IMR-90 (cell line): ENCODE results near the gene FGF9. TPM values are rescaled to one million over a fixed set of nuclear protein-coding genes. Genes with fewer than 3 reads are reported as not detected.

Source experiments
- ATAC-seq: fragments of 200-7000 bp; cut with Tn5 transposase; 2 replicates; pipeline ENCODE4 v1.9.1; 2020; ENCODE audit warnings: low read depth, mild to moderate bottlenecking, moderate library complexity
- BruUV-seq: library from RNA; stranded (reverse); fragments of 400-500 nt; replicated peaks from 2 replicates; lab custom pipeline; 2021; lab: Mats Ljungman, UMichigan
- CTCF ChIA-PET: fragments of 300-600 bp; formaldehyde crosslinking; extraction: SDS; loops from one replicate; lab custom pipeline; 2021; ENCODE audit warnings: antibody characterized with exemption; lab: Yijun Ruan, JAX
- POLR2A ChIA-PET: fragments of 300-600 bp; sonication (Branson Sonifier 250); formaldehyde crosslinking; loops from one replicate; lab custom pipeline; 2022; ENCODE audit warnings: antibody characterized with exemption; ENCODE audit not compliant: unreplicated experiment; lab: Charles Lee
- DNase-seq: peaks from one replicate; pipeline ENCODE4 v3.0.0; 2013
- H2AFZ ChIP-seq: replicated peaks from 2 replicates; pipeline ENCODE3; 2013; ENCODE audit warnings: low read length, mild to moderate bottlenecking; ENCODE audit not compliant: poor library complexity
- H2AK5ac ChIP-seq: 2 replicates; pipeline ENCODE4 v1.6.1; 2013; ENCODE audit warnings: low read depth, low read length, inconsistent platforms
- H2AK9ac ChIP-seq: replicated peaks from 2 replicates; pipeline ENCODE3; 2013; ENCODE audit warnings: mild to moderate bottlenecking, low read depth, low read length, moderate library complexity; ENCODE audit not compliant: poor library complexity
- H2BK120ac ChIP-seq: 2 replicates; pipeline ENCODE4 v1.6.1; 2013; ENCODE audit warnings: low read depth, low read length, inconsistent platforms
- H2BK15ac ChIP-seq: 3 replicates; pipeline ENCODE4 v1.6.1; 2013; ENCODE audit warnings: low read depth, low read length, inconsistent platforms
- H2BK20ac ChIP-seq: 2 replicates; pipeline ENCODE4 v1.6.1; 2013; ENCODE audit warnings: low read depth, mild to moderate bottlenecking, inconsistent platforms, low read length, moderate library complexity
- H2BK5ac ChIP-seq: 2 replicates; pipeline ENCODE4 v1.6.1; 2013; ENCODE audit warnings: mild to moderate bottlenecking, low read depth, low read length, inconsistent platforms; ENCODE audit not compliant: poor library complexity, severe bottlenecking
- H3K14ac ChIP-seq: replicated peaks from 2 replicates; pipeline ENCODE4 v1.6.1; 2013; ENCODE audit warnings: low read depth, low read length, inconsistent platforms
- H3K18ac ChIP-seq: 2 replicates; pipeline ENCODE4 v1.6.1; 2013; ENCODE audit warnings: low read depth, low read length, control low read depth
- H3K23ac ChIP-seq: 2 replicates; pipeline ENCODE4 v1.6.1; 2013; ENCODE audit warnings: low read depth, low read length, inconsistent platforms
- H3K27ac ChIP-seq: 2 replicates; pipeline ENCODE4 v1.5.1; 2013; ENCODE audit warnings: mild to moderate bottlenecking, control low read depth, low read length; ENCODE audit not compliant: insufficient read depth
- H3K27me3 ChIP-seq: 2 replicates; pipeline ENCODE4 v1.6.1; 2013; ENCODE audit warnings: low read length; ENCODE audit not compliant: control insufficient read depth, insufficient read depth
- H3K36me3 ChIP-seq: 2 replicates; pipeline ENCODE4 v1.6.1; 2013; ENCODE audit warnings: low read length, mixed read lengths; ENCODE audit not compliant: control insufficient read depth, insufficient read depth
- H3K4ac ChIP-seq: 2 replicates; pipeline ENCODE4 v1.6.1; 2013; ENCODE audit warnings: low read depth, low read length, inconsistent platforms
- H3K4me1 ChIP-seq: 2 replicates; pipeline ENCODE4 v1.6.1; 2013; ENCODE audit warnings: low read length, mixed read lengths; ENCODE audit not compliant: control insufficient read depth, insufficient read depth
- H3K4me2 ChIP-seq: 2 replicates; pipeline ENCODE4 v1.6.1; 2013; ENCODE audit warnings: low read depth, mild to moderate bottlenecking, control low read depth, low read length, moderate library complexity
- H3K4me3 ChIP-seq: 2 replicates; pipeline ENCODE4 v1.5.1; 2013; ENCODE audit warnings: low read depth, mild to moderate bottlenecking, control low read depth, low read length, moderate library complexity; ENCODE audit not compliant: insufficient read depth
- H3K56ac ChIP-seq: 2 replicates; pipeline ENCODE4 v1.6.1; 2013; ENCODE audit warnings: low read length, inconsistent platforms; ENCODE audit not compliant: insufficient read depth; ENCODE audit errors: extremely low read depth
- H3K79me1 ChIP-seq, 2 experiments: 2 replicates each; pipeline ENCODE4 v1.6.1; 2013; ENCODE audit warnings: low read length in 2 of 2, inconsistent platforms in 1 of 2, low read depth in 1 of 2
- H3K9ac ChIP-seq: 2 replicates; pipeline ENCODE4 v1.6.1; 2013; ENCODE audit warnings: low read depth, low read length, control low read depth
- H3K9me1 ChIP-seq: 2 replicates; pipeline ENCODE4 v1.6.1; 2013; ENCODE audit warnings: low read length, inconsistent platforms; ENCODE audit not compliant: insufficient read depth
- H3K9me3 ChIP-seq: 2 replicates; pipeline ENCODE4 v1.6.1; 2013; ENCODE audit warnings: low read length; ENCODE audit not compliant: control insufficient read depth, insufficient read depth
- H4K20me1 ChIP-seq: 2 replicates; pipeline ENCODE4 v1.6.1; 2013; ENCODE audit warnings: low read length, inconsistent platforms; ENCODE audit not compliant: insufficient read depth
- H4K5ac ChIP-seq: 2 replicates; pipeline ENCODE4 v1.6.1; 2013; ENCODE audit warnings: mild to moderate bottlenecking, low read depth, low read length, control low read depth
- H4K8ac ChIP-seq, 2 experiments: 2 replicates each; pipeline ENCODE4 v1.6.1; 2013; ENCODE audit warnings: low read depth in 2 of 2, low read length in 2 of 2, control low read depth in 1 of 2, inconsistent platforms in 1 of 2
- H4K91ac ChIP-seq: 2 replicates; pipeline ENCODE4 v1.6.1; 2013; ENCODE audit warnings: low read depth, low read length, inconsistent platforms; ENCODE audit not compliant: insufficient read depth
- BHLHE40 ChIP-seq: fragments of 150-350 bp; IDR thresholded peaks from 2 replicates; pipeline ENCODE4 v1.6.1; 2016; ENCODE audit warnings: mild to moderate bottlenecking, low read depth, low read length
- CEBPB ChIP-seq: IDR thresholded peaks from 2 replicates; pipeline ENCODE4 v1.6.1; 2012; ENCODE audit warnings: low read depth, low read length, improper control_type of control experiment
- CHD1 ChIP-seq: IDR thresholded peaks from 2 replicates; pipeline ENCODE4 v1.6.1; 2012; ENCODE audit warnings: low read depth, low read length, improper control_type of control experiment
- FOS ChIP-seq: fragments of 150-350 bp; IDR thresholded peaks from 2 replicates; pipeline ENCODE4 v1.6.1; 2016; ENCODE audit warnings: low read depth, low read length
- MAFK ChIP-seq: IDR thresholded peaks from 2 replicates; pipeline ENCODE4 v1.6.1; 2012; ENCODE audit warnings: low read depth, low read length, improper control_type of control experiment
- MAZ ChIP-seq: IDR thresholded peaks from 2 replicates; pipeline ENCODE4 v1.6.1; 2012; ENCODE audit warnings: low read depth, mild to moderate bottlenecking, low read length, improper control_type of control experiment, moderate library complexity, borderline replicate concordance
- MXI1 ChIP-seq: IDR thresholded peaks from 2 replicates; pipeline ENCODE4 v1.6.1; 2012; ENCODE audit warnings: low read depth, mild to moderate bottlenecking, low read length, moderate library complexity, borderline replicate concordance
- NFE2L2 ChIP-seq: fragments of 150-350 bp; IDR thresholded peaks from 2 replicates; pipeline ENCODE4 v1.6.1; 2016; ENCODE audit warnings: low read depth, mild to moderate bottlenecking, low read length
- POLR2A ChIP-seq: IDR thresholded peaks from 2 replicates; pipeline ENCODE4 v1.6.1; 2012; ENCODE audit warnings: mild to moderate bottlenecking, low read depth, low read length
- RAD21 ChIP-seq: IDR thresholded peaks from 2 replicates; pipeline ENCODE4 v1.6.1; 2012; ENCODE audit warnings: low read length, improper control_type of control experiment
- RCOR1 ChIP-seq: IDR thresholded peaks from 2 replicates; pipeline ENCODE4 v1.6.1; 2012; ENCODE audit warnings: mild to moderate bottlenecking, low read length, improper control_type of control experiment; ENCODE audit not compliant: insufficient replicate concordance
- RFX5 ChIP-seq: IDR thresholded peaks from 2 replicates; pipeline ENCODE4 v1.8.0; 2012; ENCODE audit warnings: low read depth, mild to moderate bottlenecking, low read length, moderate library complexity
- SMC3 ChIP-seq: fragments of 150-350 bp; IDR thresholded peaks from 2 replicates; pipeline ENCODE4 v1.6.1; 2016; ENCODE audit warnings: low read depth, mild to moderate bottlenecking, antibody characterized with exemption, low read length, moderate library complexity
- WGBS, 2 experiments: methylation state at CpG; one replicate each; pipeline versions ENCODE4 v1.1.5 to v1.1.7; 2013; ENCODE audit warnings: missing lambda C conversion rate in 2 of 2; ENCODE audit not compliant: insufficient read length in 1 of 2; ENCODE audit errors: extremely low coverage in 2 of 2; 5-methylcytosine and 5-hydroxymethylcytosine counted together
- dilution Hi-C: fragments of 300-500 bp; cut with HindIII; formaldehyde crosslinking; loops from one replicate; pipeline ENCODE4 v1.14.3; 2018; ENCODE audit warnings: low sequenced_read_pairs; ENCODE audit not compliant: unreplicated experiment
- in situ Hi-C: fragments of 300-500 bp; cut with MboI; formaldehyde crosslinking; loops from 3 replicates; pipeline ENCODE4 v1.14.3; 2019; ENCODE audit warnings: low sequenced_read_pairs, inconsistent platforms, mixed read lengths
- intact Hi-C: fragments of 100-400 bp; cut with micrococcal nuclease; formaldehyde crosslinking; loops from 2 replicates; pipeline ENCODE4 v1.10.0; 2022
- polyA plus RNA-seq, 3 experiments: library from polyadenylated mRNA; depleted of rRNA; stranded (reverse); fragments of >200 nt; gene quantifications; 2 replicates each; pipeline ENCODE4 v1.2.3, GENCODE V29; 2012; ENCODE audit warnings: low replicate concordance in 1 of 3
- total RNA-seq: library from RNA; depleted of rRNA; stranded (reverse); fragments of >200 nt; gene quantifications from 2 replicates; pipeline ENCODE4 v1.2.3, GENCODE V29; 2012
- TF ChIP-seq, protein P1 (sequence below): conservative IDR thresholded peaks from 2 replicates; pipeline ENCODE4 v1.5.1; 2012; ENCODE audit warnings: mild to moderate bottlenecking, low read depth, low read length, improper control_type of control experiment
- TF ChIP-seq, protein P2 (sequence below): fragments of 150-350 bp; IDR thresholded peaks from 2 replicates; pipeline ENCODE4 v1.6.1; 2017; ENCODE audit warnings: mild to moderate bottlenecking, antibody characterized with exemption, low read length, low read depth
- TF ChIP-seq, protein P3 (sequence below): fragments of 150-350 bp; IDR thresholded peaks from 2 replicates; pipeline ENCODE4 v1.6.1; 2016; ENCODE audit warnings: low read depth, mild to moderate bottlenecking, low read length, moderate library complexity, borderline replicate concordance

FGF9 gene
- total and polyA plus RNA-seq, 2 of the 4 experiments (the other 2 are of a cell fraction) = under 0.01 to 0.05 TPM

DNA sequence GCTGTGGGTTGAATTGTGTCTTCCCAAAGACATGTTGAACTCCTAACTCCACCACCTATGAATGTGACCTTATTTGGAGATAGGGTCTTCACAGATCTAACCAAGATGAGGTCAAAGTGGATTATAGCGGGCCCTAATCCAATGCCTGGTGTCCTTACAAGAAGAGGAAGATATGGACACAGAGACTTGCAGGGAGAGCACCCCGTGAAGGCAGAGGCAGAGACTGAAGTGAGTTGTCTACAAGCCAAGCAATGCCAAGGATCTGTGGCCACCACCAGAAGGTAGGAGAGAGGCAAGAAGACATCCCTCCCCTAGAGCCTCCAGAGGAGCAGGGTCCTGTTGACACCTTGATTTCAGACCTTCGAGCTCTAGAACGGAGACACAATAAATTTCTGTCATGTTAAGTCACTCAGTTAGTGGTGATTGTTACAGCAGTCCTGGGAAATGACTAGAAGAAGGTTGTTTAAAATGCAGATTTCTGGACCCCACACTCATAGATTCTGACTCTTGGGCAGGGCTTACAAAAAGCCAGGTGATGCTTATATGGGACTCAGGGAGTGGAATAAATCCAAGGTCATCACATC lies 70.6 kb downstream of the FGF9 start:
- H3K9me3 ChIP-seq = no peaks in the 10 kb centered on the region
- CTCF ChIA-PET = no interaction called here
- H3K27ac ChIP-seq = no peak overlapping the region
- no peaks in the 10 kb centered on the region; the same call in 1 of the 2 replicates for H3K9me1 ChIP-seq
- no peak overlapping the region for H3K4ac ChIP-seq
- H3K27me3 ChIP-seq = peaks cover 2% of the 10 kb centered on the region; the same call in 1 of the 2 replicates
- peak overlapping the region; percentile 13; the same call in 1 of the 2 replicates for H3K18ac ChIP-seq
- H2AFZ ChIP-seq = no peak overlapping the region
- H2BK120ac ChIP-seq = no peak overlapping the region; the same call in 1 of the 2 replicates
- no peak overlapping the region for H3K14ac ChIP-seq
- no peak overlapping the region for H4K8ac ChIP-seq
- H3K4me3 ChIP-seq = no peak overlapping the region
- no peak overlapping the region; the same call in 1 of the 2 replicates for H2BK20ac ChIP-seq
- WGBS, 2 experiments = 83% methylated on average over 1 of the region's 4 CpGs; no CpG with 5 or more reads in 1 of the 2 experiments
- no peak overlapping the region for H2AK5ac ChIP-seq
- 0 out of 3 replicates have a peak overlapping the region, but pooled peaks have one; percentile 36 for H2BK15ac ChIP-seq
- H3K56ac ChIP-seq = no peak overlapping the region
- intact Hi-C loops = loop anchor here (10.0 kb wide), 1 partner anchor 233 kb away; no protein-coding TSS in a partner anchor
- H2BK5ac ChIP-seq = no peak overlapping the region
- H3K23ac ChIP-seq = no peak overlapping the region
- in situ Hi-C loops = no loop called here
- dilution Hi-C loops = no loop called here
- TF ChIP-seq MAFK (no peak), MAZ (no peak), BHLHE40 (no peak), NFE2L2 (no peak), SMC3 (no peak), RCOR1 (no peak), FOS (no peak), RAD21 (no peak), CHD1 (no peak), CEBPB (no peak), MXI1 (no peak), RFX5 (no peak), POLR2A (no peak)
- TF ChIP-seq, protein P1, sequence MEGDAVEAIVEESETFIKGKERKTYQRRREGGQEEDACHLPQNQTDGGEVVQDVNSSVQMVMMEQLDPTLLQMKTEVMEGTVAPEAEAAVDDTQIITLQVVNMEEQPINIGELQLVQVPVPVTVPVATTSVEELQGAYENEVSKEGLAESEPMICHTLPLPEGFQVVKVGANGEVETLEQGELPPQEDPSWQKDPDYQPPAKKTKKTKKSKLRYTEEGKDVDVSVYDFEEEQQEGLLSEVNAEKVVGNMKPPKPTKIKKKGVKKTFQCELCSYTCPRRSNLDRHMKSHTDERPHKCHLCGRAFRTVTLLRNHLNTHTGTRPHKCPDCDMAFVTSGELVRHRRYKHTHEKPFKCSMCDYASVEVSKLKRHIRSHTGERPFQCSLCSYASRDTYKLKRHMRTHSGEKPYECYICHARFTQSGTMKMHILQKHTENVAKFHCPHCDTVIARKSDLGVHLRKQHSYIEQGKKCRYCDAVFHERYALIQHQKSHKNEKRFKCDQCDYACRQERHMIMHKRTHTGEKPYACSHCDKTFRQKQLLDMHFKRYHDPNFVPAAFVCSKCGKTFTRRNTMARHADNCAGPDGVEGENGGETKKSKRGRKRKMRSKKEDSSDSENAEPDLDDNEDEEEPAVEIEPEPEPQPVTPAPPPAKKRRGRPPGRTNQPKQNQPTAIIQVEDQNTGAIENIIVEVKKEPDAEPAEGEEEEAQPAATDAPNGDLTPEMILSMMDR = no peak
- TF ChIP-seq, protein P2, sequence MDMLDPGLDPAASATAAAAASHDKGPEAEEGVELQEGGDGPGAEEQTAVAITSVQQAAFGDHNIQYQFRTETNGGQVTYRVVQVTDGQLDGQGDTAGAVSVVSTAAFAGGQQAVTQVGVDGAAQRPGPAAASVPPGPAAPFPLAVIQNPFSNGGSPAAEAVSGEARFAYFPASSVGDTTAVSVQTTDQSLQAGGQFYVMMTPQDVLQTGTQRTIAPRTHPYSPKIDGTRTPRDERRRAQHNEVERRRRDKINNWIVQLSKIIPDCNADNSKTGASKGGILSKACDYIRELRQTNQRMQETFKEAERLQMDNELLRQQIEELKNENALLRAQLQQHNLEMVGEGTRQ = no peak
- TF ChIP-seq, protein P3, sequence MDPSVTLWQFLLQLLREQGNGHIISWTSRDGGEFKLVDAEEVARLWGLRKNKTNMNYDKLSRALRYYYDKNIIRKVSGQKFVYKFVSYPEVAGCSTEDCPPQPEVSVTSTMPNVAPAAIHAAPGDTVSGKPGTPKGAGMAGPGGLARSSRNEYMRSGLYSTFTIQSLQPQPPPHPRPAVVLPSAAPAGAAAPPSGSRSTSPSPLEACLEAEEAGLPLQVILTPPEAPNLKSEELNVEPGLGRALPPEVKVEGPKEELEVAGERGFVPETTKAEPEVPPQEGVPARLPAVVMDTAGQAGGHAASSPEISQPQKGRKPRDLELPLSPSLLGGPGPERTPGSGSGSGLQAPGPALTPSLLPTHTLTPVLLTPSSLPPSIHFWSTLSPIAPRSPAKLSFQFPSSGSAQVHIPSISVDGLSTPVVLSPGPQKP = no peak
- no peak overlapping the region for H2AK9ac ChIP-seq
- H4K20me1 ChIP-seq = no peaks in the 10 kb centered on the region
- no peak overlapping the region for H3K4me2 ChIP-seq
- H4K91ac ChIP-seq = no peak overlapping the region; the same call in 1 of the 2 replicates
- H3K4me1 ChIP-seq = peaks cover 10% of the 10 kb centered on the region
- H3K36me3 ChIP-seq = no peaks in the 10 kb centered on the region
- POLR2A ChIA-PET = no interaction called here
- no peak overlapping the region for H3K9ac ChIP-seq
- DNase-seq (no peak), ATAC-seq (no peak)
- no peaks in the 10 kb centered on the region for H3K79me1 ChIP-seq
- no TSS peak for BruUV-seq
- H4K5ac ChIP-seq = no peak overlapping the region
